Stimulated activated CD8-positive, alpha-beta memory T cell treated with anti-CD3 and anti-CD28 coated beads, Interleukin-4, amount 100 ng/mL, for 1 hour (primary cell): Measurements from ENCODE around the gene IQCH.
A peak's percentile ranks its signal among the peaks of the same experiment; 100 is the strongest.

ENCODE experiments used
- DNase-seq, 2 donors: peaks; one replicate each; pipeline ENCODE4 v3.0.0-alpha.2; 2020; ENCODE audit warnings: low read depth in 2 of 2, low spot score in 1 of 2

Gene IQCH

DNA sequence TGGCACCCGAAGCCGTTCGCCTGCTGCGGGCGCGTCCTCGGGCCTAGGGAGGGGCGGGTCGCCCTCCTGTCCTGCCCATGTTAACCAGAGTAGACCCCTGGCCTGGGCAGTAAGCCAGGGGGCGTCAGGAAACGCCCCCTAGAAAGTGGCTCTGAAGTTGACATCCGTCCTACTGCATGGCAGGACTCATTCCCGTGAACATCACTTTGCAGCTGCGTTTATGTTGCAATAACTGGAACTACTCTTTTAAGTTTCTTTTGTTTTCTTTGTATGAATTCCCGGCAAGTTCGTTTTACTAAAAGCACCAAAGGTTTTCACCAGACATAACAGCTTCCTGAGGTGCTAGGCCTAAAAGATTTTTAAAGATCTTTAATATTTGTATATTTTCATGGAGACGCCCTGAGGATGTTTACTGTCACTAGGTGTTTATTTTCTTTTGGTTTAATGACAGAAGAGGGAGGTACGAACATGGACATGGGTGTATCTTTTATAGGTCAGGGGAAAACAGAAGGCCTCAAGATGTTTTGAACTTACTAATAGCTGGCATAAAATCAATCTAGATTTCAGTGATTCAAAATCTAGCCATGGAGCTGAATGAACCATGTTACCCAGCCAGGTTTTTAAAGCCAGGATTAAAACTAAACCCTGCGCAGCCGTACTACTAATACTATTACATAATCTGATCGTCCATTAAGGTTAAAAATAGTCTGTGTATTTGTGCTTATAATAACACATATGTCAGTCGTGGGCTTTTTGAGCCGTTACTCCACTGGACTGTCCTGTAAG, 267.4 kb downstream of the IQCH start:
- DNase-seq = no peak

DNA sequence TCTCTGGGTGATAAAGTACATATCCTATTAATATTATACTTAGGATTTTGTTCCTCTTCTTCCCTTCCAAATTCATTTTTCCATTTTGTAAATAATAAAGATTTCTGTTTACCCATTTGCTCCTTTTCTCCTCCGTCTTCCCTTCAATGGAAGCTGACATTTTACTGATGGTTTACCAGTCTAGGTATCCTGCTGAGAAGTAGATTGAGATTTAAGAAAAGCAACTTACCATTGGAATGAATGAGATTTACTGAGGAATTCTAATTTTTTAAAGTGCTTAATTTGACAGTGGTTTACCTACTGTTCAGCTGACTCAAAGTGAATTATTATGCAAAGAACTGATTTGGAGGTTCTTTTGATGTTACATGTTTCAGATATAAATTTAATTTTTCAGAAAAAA, 268.7 kb downstream of the IQCH start:
- no peak for DNase-seq

DNA sequence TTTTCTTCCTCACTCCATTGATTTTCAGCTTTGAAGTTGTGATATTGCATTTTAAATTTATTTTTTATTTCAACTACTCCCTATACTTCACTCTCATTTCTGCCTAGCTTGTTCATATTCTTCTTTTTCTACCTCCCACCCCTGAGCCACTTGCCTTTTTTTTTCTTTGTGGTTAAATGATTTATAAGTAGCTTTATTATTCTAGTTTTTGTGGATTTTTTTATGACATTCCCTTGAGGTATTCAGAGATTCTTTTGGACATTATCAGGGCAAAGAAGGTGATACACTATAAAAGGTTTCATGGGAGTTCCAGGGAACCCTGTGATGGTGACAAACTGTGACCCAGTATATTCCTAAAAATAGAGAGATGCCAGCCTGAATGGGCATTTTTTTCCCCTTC, 269.6 kb downstream of the IQCH start:
- DNase-seq = no peak

DNA sequence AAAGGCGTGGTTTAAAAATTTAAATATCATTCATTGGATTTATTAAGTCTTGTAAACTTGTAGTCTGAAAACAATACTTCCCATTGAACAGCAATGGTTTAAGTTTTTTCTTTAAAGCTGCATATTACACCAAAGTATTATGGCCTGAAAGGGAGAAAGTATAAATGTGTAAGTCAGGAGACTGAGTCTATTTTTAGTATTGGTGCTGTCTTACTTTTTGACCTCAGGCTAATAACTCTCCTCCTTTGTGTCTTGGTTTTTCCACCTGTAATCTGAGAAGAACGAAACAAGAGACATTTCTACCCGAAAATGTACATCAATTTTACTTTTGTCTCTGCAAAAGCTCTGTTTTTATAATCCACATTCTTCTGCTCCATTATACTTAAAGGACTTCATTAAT, 273.9 kb downstream of the IQCH start:
- DNase-seq = no peak

DNA sequence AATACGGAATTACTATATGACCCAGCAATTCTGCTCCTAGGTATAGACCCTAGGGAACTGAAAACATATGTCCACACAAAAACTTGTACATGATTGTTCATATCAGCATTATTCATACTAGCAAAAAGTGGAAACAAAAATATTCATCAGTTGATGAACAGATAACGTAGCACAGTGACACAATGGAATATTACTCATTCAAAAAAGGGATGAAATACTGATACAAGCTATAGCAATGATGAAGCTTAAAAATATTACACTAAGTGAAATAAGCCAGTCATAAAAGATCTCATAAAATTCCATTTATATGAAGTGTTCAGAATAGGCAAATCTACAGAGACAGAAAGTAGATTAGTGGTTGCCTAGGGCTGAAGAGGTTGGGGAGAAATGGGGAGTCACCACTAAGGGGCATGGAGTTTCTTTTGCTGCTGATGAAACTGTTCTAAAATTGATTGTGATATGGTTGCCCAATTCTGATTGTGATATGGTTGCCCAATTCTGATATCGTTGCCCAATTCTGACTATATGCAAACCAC, 276.9 kb downstream of the IQCH start:
- no peak for DNase-seq

DNA sequence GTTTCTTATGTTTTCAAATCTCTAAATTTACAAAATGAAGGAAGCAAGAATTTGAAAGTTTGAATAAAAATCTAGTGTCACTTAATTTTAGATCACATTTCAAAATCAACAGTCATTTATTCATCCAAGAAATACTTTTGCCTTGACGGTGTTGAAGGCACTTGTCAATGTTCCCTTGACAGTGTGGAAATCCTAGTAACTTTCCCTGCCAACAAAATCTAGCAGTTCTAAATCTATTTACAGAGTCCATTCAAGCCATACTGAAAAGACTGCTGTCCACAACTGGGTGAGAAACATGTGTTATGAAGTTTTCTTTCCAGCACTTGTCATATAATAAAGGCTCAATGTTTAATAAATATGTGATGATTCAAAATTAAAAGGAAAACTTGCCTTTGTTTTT, 279.3 kb downstream of the IQCH start:
- DNase-seq = no peak

DNA sequence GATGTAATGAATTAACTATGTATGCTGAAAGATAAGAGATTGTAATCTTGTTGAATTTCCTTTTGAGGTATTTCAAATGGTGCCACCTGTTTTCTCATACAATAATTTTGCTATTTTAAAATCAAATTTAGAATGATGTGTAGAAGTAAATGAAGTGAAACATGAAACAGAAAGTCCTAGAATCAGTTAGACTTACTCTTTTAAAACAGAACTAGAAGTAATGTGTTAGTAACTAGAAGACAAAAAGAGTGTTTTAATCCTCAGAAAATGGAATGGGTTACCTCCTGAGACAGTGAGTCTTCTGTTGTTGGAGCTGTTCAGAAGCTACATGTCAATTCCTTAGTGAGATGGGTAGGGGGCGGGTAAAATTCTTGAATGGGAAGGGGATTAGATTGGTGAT, 279.8 kb downstream of the IQCH start:
- DNase-seq = no peak

DNA sequence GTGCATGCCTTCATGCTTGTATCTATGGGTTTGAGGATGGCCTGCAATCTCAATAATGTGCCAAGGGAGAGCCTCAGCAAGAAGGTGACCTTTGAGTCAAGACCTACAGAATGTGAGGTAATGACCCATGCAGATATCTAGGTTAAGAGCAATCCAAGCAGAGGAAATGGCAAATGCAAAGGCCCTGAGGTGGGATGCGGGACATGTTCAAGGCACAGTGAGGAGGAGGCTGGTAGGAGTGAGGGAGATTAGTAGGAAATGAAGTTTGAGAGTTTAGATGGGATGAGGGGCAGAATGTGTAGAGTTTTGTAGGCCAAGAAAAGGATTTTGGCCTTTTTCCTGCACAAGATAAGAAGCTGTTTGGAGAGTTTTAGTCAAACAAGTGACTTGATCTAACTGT, 283.2 kb downstream of the IQCH start:
- no peak for DNase-seq

DNA sequence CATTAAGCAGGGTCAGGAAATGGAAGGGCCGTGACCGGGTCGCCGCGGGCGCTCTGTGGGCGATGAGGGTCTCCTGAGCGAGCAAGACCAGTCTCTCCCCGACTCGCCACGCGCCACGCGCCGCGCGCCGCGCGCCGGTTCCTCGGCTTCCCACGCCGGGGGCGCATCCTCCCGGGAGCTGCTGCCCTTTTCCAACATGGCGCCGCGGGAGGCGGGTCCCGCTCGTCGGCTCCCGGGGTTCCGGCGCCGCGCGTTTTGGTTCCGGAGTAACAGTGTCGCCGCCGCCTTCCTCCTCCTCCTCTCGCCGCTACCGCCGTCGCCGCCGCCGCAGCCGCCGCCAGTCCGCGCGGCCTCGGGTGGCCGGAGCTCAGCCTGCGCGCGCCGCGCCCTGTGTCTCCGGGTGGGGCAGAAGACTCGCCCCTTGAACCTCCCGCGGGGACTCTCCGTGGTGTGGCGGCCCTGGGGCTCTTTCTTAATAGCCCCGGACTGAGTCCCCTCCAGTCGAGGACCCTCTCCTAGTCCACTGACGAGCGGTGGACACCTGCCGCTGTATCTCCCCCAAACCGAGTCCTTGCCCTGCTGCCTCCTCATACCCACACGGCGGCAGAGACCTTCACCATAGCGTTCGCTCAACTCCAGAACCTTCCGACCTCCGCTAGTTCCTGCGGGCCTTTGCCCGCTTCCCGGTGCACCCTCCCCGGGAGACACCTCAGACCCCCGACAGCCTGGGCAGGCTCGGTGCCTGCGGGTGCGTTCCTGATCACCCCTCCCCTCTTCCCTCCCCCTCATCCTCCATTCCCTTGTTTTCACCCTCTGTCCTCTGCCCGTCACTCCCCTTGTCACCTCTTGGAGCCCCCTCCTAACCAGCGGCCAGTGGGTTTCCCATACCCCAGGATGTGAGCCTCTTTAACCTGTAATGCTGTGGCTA, 288.1 kb downstream of the IQCH start, which contains the start of gene MAP2K5:
MAP2K5 (plus strand) TSS at position 284 of the 928 bp plus-strand sequence; CDS start at position 917, 633 bp downstream.
- DNase-seq = peak; percentile 57 to 58

DNA sequence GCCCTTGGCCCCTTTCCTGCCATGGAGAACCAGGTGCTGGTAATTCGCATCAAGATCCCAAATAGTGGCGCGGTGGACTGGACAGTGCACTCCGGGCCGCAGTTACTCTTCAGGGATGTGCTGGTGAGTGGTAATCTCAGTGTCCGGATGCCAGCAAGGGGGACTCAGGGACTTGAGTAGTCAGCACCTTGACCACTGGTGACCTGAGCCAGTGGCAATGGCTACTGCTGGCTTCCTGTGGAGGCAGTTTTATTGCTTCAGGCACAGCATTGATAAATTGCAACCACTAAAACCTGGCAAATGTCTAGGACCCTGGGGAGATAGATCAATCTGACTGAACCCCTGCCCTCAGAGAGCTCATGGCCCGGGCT, 288.7 kb downstream of the IQCH start:
- DNase-seq = no peak

DNA sequence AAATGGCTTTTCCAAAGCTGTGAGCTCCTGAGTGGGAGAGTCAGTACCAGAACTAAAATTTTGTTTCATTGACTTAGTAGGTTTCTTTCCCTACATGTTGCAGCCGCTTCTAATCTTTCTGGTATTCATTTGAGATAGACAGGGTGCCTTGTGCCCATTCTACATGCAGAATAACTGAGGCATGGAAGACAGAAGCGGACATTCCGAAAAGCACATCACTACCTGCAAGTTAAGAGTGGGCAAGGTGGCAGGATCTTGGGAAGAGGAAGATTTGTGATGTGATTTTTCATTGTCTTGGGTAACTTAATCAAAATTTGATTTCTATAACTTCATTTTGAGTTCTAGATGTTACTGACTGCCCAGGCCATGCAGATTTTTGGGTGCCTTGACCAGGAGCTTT, 289.9 kb downstream of the IQCH start:
- no peak for DNase-seq

DNA sequence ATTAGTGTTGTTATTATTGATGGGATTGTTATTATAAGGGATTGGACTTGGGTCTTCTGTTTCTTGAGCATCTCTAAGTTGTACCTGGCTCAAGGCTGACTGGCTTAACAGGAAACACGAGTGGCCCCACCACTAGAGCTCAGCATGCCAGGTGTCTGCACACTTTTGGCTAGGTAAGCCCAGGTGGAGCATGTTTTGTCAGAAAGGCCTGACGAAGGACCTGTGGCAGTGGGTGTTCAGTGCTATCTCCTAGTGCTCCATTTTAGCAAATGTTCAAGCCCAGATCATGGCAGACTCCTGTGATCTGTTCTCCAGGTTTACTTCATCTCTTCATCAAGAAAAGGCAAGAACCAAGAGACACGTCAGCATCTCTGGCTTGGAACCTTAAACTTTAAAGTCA, 291.3 kb downstream of the IQCH start:
- DNase-seq = no peak

DNA sequence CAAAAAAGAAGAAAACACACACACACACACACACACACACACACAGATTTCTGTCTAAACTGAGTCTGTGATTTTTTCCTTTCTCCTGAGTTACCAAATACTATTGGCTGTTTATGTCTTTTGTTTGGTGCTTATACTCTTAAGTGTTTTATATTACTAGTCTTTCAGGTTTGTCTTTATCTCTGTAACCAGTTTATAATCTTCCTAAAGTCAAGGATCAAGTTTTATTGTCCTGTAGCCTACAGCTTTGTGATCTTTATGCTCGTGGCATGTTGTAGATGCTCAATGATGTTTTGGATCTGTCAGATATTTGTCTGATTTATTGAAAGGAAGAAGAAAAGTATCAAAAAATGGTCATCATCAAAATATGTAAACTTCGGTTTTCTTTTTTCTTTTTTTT, 292.5 kb downstream of the IQCH start:
- DNase-seq = no peak

DNA sequence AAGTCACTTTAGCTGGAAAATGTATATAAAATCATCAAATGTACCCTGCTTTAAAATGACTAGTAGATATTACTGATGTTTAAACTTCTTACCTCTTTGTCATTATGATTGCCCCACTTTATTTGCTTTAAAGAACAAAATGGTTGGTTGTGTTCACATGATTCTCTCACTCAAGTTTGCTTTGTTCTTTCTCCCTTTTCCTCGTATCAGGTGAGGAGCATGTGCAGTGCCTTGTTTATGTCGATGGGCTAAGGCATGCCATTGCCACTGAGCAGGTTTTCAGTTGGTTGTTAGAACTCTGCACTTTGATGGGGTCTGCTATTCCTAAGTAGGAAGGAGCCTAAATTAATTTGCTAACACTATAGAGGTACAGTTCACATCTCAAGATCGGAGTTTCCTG, 293.2 kb downstream of the IQCH start:
- DNase-seq = no peak

DNA sequence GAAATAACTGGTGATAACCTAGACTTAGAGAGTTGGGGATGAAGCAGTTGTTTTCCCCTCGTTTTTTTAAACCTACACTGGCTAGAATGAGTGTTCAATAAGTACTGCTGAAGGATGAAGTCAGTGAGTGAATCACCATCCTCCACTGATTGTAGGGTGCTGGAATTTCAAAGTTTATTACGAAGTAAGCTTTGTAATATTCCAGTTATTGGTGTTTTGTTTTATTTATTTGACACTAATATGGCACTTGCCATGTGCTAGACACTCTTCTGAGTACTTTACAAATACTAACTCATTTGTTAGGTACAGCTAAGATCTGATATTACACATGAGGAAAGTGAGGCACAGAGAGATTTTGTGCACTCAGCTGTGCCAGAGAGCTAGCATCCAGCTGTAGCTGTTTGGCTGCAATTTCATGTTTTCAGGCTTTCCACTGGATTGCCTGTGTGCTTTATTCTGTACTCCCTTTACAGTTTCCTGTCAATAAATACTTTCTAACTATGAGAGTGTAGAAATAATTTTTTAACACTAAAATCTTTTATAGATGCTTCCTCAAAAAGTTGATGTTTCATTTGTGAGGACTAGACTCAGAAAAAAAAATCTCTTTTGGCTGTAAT, 293.8 kb downstream of the IQCH start:
- DNase-seq = no peak

DNA sequence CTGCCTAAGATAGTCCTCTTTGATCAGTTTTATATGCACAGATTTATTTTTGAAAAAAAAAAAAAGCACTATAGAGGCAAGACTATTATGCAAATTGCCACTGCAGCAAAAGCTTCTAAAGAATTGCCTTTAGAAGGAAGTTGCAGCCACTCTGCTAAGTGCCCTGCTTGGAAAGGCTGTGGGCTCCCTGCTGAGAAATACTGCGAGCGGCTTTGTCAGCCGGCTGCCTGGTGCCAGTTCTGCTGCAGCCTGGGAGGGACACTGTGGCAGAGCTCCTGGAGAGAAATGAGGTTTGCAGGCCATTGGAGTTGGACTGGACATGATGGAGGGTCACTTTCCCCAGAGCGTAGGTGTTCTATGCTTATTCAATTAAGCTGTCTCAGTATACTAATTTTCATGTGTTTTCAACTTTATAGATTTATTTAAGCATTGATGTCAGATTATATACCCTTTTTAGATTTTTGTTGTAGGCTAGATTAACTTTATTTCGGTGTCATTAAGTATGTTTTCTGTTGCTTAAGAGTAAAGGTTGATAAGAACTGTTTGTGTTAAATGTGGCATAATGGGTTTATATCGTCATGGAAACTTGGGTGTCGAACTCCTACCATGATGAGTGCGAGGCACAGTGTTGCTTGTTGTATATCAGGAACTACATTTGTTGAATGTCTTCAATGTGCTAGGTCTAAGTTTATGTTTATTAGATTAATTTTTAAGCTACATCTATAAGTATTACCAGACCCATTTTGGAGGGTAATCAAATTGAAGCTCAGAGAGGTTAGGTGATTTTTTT, 294.5 kb downstream of the IQCH start:
- DNase-seq = no peak

DNA sequence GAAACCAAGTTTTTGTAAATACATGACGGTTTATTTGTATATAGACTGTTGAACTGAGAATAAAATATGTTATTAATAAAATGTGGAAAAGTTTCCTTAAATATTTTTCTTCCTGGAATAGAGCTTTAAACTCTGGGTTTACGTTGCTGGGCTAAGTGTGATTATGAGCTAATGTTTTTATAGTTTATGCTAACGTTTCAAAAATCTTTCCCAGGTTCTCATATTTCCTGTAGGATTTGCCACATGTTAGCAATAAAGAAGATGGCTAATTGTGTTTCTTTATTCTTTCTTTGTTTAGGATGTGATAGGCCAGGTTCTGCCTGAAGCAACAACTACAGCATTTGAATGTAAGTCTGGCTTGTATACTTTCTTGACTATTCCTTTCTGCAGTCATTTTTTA, 295.1 kb downstream of the IQCH start:
- no peak for DNase-seq

DNA sequence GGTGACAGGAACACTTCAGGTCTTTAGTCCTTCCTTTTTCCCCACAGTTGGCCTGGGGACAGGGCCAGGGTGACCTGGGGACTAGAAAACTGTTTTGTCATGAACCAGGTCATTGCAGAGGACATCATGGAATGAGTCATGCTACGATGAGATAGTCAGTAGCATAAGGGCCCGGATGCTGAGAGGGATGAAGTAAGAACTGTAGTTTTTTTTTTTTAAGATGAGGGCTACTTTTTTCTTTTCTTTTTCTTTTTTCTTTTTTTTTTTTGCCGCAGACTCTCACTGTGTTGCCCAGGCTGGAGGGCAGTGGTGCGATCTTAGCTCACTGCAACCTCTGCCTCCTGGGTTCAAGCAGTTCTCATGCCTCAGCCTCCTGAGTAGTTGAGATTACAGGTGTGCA, 295.9 kb downstream of the IQCH start:
- DNase-seq = no peak

DNA sequence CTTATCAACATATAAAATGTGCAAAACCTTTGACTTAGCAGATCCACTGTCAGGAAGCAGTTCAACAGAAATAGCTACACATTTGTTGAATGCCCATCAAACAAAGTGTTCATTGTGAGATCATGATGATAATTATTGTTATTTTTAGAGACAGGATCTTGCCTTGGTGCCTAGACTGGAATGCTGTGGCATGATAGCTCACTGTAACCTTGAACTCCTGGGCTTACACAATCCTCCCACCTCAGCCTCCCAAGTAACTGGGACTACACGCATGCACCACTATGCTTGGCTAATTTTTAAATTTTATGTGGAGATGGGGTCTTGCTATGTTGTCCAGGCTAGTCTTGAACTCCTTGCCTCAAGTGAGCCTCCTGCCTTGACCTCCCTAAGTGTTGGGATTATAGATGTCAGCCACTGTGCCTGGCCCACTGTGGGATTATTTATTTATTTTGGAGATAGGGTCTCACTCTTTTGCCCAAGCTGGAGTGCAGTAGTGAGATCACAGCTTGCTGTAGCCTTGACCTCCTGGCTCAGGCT, 296.7 kb downstream of the IQCH start:
- no peak for DNase-seq
